Activated CD4-positive, alpha-beta memory T cell treated with anti-CD3 and anti-CD28 coated beads for 36 hours (primary cell): ENCODE measurements around the gene TRIP11. TPM values are rescaled to one million over a fixed set of nuclear protein-coding genes. Genes with fewer than 3 reads are reported as not detected.

Source experiments
- CTCF ChIA-PET: fragments of 350-600 bp; sonication (Branson Sonifier 250); formaldehyde crosslinking; loops from one replicate; lab custom pipeline; 2021; ENCODE audit warnings: antibody characterized with exemption, inconsistent platforms; lab: Charles Lee
- POLR2A ChIA-PET: fragments of 350-600 bp; sonication (Branson Sonifier 250); formaldehyde crosslinking; loops from one replicate; lab custom pipeline; 2021; ENCODE audit warnings: antibody characterized with exemption; lab: Charles Lee
- DNase-seq: peaks from one replicate; pipeline ENCODE4 v3.0.0-alpha.2; 2020
- H3K27ac Mint-ChIP-seq: one replicate; pipeline ENCODE4 v1.8.0; 2021; ENCODE audit warnings: mixed read lengths
- H3K27me3 Mint-ChIP-seq: one replicate; pipeline ENCODE4 v1.8.0; 2021; ENCODE audit warnings: mixed read lengths
- H3K36me3 Mint-ChIP-seq: one replicate; pipeline ENCODE4 v1.8.0; 2021; ENCODE audit warnings: mixed read lengths
- H3K4me1 Mint-ChIP-seq: one replicate; pipeline ENCODE4 v1.8.0; 2021; ENCODE audit warnings: low read depth, mixed read lengths
- H3K4me3 Mint-ChIP-seq: one replicate; pipeline ENCODE4 v1.8.0; 2021; ENCODE audit warnings: mild to moderate bottlenecking, mixed read lengths
- H3K9me3 Mint-ChIP-seq: one replicate; pipeline ENCODE4 v1.8.0; 2021; ENCODE audit warnings: mixed read lengths
- intact Hi-C: fragments of 100-400 bp; cut with micrococcal nuclease; formaldehyde crosslinking; loops from one replicate; pipeline ENCODE4 v1.15.1; 2023
- total RNA-seq, 2 experiments: library from RNA; stranded (reverse); gene quantifications; one replicate each; pipeline ENCODE4 v1.2.3, GENCODE V29; 2021

TRIP11 gene
- total RNA-seq, 2 experiments from 2014 or later = 35.9 to 37.0 TPM

DNA sequence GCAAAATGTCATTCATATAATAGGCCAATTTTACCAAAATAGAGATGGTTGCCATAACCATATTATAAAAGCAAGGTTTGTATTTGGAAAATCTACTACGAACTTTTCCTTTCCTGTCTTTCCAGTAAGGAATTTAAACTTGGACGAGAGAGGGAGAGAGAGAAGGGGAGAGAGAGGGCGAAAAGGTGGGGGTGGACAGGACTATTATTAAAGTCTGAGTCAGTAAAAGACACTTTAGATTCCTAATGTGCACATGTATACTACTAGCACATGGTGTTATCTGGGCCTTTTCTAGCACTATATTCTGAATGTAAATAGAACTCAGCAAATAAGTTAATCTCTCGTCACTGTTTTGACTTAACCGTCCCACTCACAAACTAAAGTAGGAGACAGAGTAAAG is 62.0 kb downstream of the TRIP11 start:
- no peak overlapping the region for H3K4me3 Mint-ChIP-seq

DNA sequence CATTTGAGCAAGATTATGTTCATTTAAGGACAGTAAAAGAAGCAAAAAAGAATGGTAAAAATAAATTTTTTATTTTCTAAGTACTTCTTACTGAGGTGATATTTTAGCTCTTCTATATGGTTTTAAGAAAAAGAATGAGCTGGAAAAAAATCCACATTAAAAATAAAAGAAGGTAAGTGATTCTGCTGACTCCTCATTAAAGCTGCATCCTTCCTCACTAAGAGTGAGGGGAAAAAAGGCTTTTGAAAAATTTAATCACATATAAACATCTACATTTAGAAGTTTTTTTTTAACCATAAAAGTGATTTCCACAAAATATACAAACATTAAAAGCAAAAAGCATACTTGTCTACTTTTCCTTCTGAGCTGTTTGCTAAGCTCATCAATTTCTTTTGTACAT is 64.1 kb downstream of the TRIP11 start:
- no peaks in the 10 kb centered on the region for H3K27me3 Mint-ChIP-seq
- no peak overlapping the region for H3K4me3 Mint-ChIP-seq
- no peak overlapping the region for H3K27ac Mint-ChIP-seq
- intact Hi-C loops = no loop called here
- H3K9me3 Mint-ChIP-seq = no peaks in the 10 kb centered on the region
- DNase-seq = no peak
- ChIA-PET POLR2A (interaction anchor here (1.3 kb wide), 1 partner anchor 12 kb away, joined by 3 read pairs; no protein-coding TSS in a partner anchor), CTCF (interaction anchor here (1.5 to 2.4 kb wide), 3 partner anchors 21 to 65 kb away, joined by 4 to 13 read pairs (median 4); no protein-coding TSS in a partner anchor)
- H3K4me1 Mint-ChIP-seq = peaks cover 37% of the 10 kb centered on the region
- H3K36me3 Mint-ChIP-seq = peaks cover 21% of the 10 kb centered on the region

More for the DNA sequence above, 62.0 kb downstream of the TRIP11 start:
- Mint-ChIP-seq H3K27ac (no peak overlapping the region), H3K27me3 (no peaks in the 10 kb centered on the region), H3K36me3 (peaks cover 21% of the 10 kb centered on the region), H3K9me3 (no peaks in the 10 kb centered on the region), H3K4me1 (peaks cover 41% of the 10 kb centered on the region)
- ChIA-PET CTCF (no interaction called here), POLR2A (no interaction called here)
- intact Hi-C loops = no loop called here
- no peak for DNase-seq

DNA sequence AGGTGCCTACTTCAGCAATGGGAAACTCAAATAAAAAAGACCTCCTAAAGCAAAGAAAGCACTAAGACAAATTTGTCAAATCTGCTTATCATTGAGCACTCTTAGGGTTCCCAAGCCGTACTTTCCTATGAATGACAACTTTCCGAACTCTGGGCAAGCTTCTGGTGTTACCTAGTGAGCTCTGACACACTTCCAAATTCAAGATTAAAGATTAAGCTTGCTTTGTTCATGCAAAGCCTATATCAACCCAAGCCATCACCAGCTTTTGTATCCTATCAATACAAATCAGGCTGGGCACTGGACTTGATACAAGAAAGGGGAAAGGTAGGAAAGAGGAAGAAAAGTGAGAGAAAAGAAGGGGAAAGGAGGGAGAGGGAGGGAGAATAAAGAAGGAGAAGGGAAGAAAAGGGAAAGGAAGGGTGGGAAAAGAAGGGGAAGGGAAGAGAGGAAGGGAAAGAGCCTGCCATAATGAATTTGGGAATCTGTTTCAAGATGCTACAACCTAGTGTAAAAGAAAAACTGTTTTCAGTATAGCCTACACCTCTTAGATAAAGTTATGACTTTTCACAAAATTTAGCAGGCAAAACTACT is 68.6 kb downstream of the TRIP11 start:
- Mint-ChIP-seq H3K4me3 (no peak overlapping the region), H3K9me3 (no peaks in the 10 kb centered on the region), H3K27ac (no peak overlapping the region), H3K4me1 (peaks cover 19% of the 10 kb centered on the region), H3K27me3 (no peaks in the 10 kb centered on the region), H3K36me3 (peaks cover 24% of the 10 kb centered on the region)
- no peak for DNase-seq
- CTCF ChIA-PET = interaction anchor here (0.8 kb wide), 1 partner anchor 25 kb away, joined by 3 read pairs; no protein-coding TSS in a partner anchor
- intact Hi-C loops = no loop called here
- POLR2A ChIA-PET = no interaction called here

DNA sequence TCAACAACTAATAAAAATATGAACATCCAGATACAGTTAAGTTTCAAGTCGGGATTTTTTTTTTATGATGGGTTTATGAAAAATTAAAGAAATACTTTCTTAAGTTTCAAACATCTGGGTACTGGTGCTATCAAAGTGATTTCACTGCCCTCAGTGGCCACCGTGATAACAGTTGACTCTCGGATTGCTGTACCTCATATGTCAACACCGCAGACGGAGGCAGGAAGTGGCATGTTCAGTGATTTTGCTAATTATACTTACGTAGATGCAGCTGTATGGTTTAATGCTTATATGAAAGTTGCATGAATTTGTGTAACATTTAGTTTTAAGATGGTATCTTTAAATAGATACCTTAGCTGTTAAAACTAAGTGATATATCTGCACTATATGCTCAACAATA is 71.6 kb downstream of the TRIP11 start:
- H3K27ac Mint-ChIP-seq = no peak overlapping the region
- POLR2A ChIA-PET = no interaction called here
- peaks cover 17% of the 10 kb centered on the region for H3K36me3 Mint-ChIP-seq
- H3K27me3 Mint-ChIP-seq = no peaks in the 10 kb centered on the region
- DNase-seq = peak; percentile 58
- CTCF ChIA-PET = no interaction called here
- no peaks in the 10 kb centered on the region for H3K9me3 Mint-ChIP-seq
- H3K4me3 Mint-ChIP-seq = no peak overlapping the region
- H3K4me1 Mint-ChIP-seq = peaks cover 16% of the 10 kb centered on the region
- intact Hi-C loops = no loop called here

DNA sequence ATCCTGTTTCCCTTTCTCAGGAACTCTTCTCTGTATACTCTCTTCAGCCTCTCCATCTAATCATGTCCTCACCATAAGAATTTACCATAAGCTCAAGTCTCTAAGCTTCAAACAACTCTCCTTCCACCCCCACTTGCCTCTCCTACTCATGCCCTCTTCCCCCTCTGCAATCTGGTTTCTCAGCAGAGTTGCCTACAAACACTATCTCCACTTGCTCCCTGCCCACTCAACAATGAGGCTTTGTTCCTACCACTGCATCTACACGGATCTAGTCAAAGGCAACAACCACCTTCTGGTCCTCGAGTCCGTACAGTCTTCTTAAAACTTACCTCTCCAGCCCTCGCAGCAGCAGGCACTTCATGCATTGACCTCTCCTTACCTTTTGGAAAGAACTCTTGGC is 75.1 kb downstream of the TRIP11 start:
- CTCF ChIA-PET = interaction anchor here (0.8 to 2.3 kb wide), 2 partner anchors 21 to 32 kb away, joined by 4 to 7 read pairs; no protein-coding TSS in a partner anchor
- H3K36me3 Mint-ChIP-seq = peaks cover 12% of the 10 kb centered on the region
- intact Hi-C loops = loop anchor here (5.0 kb wide), 1 partner anchor 92 kb away; no protein-coding TSS in a partner anchor
- no peak overlapping the region for H3K4me3 Mint-ChIP-seq
- peaks cover 33% of the 10 kb centered on the region for H3K4me1 Mint-ChIP-seq
- no peaks in the 10 kb centered on the region for H3K9me3 Mint-ChIP-seq
- DNase-seq = no peak
- H3K27ac Mint-ChIP-seq = no peak overlapping the region
- H3K27me3 Mint-ChIP-seq = no peaks in the 10 kb centered on the region
- POLR2A ChIA-PET = interaction anchor here (0.9 kb wide), 1 partner anchor 12 kb away, joined by 3 read pairs; no protein-coding TSS in a partner anchor

DNA sequence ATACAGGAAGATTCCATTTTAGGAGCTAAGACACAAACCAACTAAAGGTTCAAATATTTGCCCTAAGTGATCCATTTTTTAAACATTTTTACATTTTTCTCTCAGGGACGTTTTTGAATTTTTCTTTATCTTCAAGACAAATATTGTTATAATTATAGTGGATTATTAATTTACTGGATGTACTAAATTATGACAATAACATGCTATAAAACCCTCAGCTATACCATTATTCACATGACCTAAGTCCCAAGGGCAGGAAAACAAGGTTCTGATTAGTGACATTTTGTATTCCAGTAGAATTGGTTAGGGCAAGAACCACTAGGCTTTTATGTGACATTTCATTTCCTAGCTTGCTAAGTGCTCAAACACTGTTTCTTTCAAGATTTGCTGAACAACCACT is 75.8 kb downstream of the TRIP11 start:
- no peak overlapping the region for H3K4me3 Mint-ChIP-seq
- no peak overlapping the region for H3K27ac Mint-ChIP-seq
- POLR2A ChIA-PET = interaction anchor here (0.5 to 0.9 kb wide), 2 partner anchors 12 to 15 kb away, joined by 3 to 4 read pairs; no protein-coding TSS in a partner anchor
- CTCF ChIA-PET = interaction anchor here (0.8 to 2.3 kb wide), 2 partner anchors 22 to 33 kb away, joined by 4 to 7 read pairs; no protein-coding TSS in a partner anchor
- no peaks in the 10 kb centered on the region for H3K27me3 Mint-ChIP-seq
- peaks cover 33% of the 10 kb centered on the region for H3K4me1 Mint-ChIP-seq
- DNase-seq = no peak
- peaks cover 12% of the 10 kb centered on the region for H3K36me3 Mint-ChIP-seq
- intact Hi-C loops = loop anchor here (5.0 kb wide), 1 partner anchor 92 kb away; no protein-coding TSS in a partner anchor
- H3K9me3 Mint-ChIP-seq = no peaks in the 10 kb centered on the region

DNA sequence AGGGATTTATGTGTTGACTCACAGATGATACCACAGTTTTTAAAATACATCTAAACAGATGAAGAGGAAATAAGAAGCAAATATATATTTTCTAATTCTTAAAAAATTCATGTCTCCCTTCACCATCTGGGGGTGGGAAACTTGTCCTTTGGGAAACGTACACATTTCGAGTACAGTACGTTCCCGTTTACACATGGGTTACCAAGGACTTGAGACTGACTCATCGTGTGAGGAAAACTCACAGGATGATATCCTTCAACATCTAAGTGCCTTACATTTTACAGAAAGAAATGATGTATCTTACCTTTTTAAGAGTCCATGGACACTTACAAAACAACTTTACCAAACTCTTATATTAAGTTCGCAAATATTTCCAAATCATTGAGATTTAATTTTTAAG is 76.4 kb downstream of the TRIP11 start:
- Mint-ChIP-seq H3K4me3 (no peak overlapping the region), H3K27me3 (no peaks in the 10 kb centered on the region), H3K4me1 (peaks cover 27% of the 10 kb centered on the region), H3K9me3 (no peaks in the 10 kb centered on the region), H3K27ac (no peak overlapping the region), H3K36me3 (peaks cover 6% of the 10 kb centered on the region)
- ChIA-PET CTCF (no interaction called here), POLR2A (interaction anchor here (0.5 kb wide), 1 partner anchor 16 kb away, joined by 4 read pairs; no protein-coding TSS in a partner anchor)
- intact Hi-C loops = loop anchor here (5.0 kb wide), 1 partner anchor 91 kb away; no protein-coding TSS in a partner anchor
- DNase-seq = no peak

DNA sequence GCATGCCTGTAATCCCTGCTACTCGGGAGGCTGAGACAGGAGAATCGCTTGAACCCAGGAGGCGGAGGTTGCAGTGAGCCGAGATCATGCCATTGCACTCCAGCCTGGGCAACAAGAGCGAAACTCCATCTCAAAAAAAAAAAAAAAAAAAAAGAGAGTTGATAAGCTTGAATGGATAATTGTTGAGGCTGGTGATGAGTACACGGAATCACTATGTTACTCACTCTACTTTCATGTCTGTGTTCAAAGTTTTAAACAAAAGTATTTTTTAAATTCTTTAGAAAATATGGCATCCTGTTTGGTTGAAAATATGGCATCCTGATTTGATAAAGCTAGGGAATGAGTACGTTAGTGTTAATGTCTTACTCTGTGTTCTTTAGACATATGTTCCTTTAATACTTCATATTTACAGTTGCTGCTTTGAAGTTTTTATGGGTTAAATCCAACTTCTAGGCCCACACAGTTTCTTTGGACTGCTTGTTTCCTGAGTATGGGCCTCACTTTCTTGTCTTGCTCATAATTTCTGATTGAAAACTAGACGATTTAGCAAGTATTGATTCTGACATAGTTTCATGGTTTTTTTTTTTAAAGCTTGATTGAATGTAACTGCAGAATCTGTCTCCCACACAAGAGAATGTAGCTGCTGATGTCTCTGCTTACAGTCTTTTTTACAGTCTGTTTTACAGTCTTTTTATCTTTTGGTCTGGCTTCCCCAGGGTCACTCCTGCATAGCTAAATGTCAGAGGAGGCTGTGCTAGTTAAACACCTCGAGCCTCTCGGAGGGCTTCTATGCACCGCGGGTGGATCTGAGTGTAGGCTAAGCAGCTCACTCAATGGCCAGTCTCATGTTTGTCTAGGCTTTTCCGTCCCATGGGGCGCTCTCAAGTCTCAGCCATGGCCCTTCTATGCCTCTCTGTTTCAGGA is 78.3 kb downstream of the TRIP11 start:
- intact Hi-C loops = loop anchor here (1.0 to 5.0 kb wide), 2 partner anchors 19 to 89 kb away; no protein-coding TSS in a partner anchor
- Mint-ChIP-seq H3K27me3 (peaks cover 2% of the 10 kb centered on the region), H3K4me1 (peaks cover 18% of the 10 kb centered on the region), H3K9me3 (no peaks in the 10 kb centered on the region), H3K36me3 (no peaks in the 10 kb centered on the region), H3K27ac (peak overlapping the region; percentile 83), H3K4me3 (no peak overlapping the region)
- CTCF ChIA-PET = interaction anchor here (0.9 to 3.1 kb wide), 5 partner anchors 20 to 145 kb away, joined by 3 to 14 read pairs (median 3); partner anchors contain the start of gene ATXN3
- DNase-seq = no peak
- POLR2A ChIA-PET = interaction anchor here (0.8 to 1.8 kb wide), 5 partner anchors 15 to 380 kb away, joined by 3 to 9 read pairs (median 5); partner anchors contain the start of gene TRIP11

DNA sequence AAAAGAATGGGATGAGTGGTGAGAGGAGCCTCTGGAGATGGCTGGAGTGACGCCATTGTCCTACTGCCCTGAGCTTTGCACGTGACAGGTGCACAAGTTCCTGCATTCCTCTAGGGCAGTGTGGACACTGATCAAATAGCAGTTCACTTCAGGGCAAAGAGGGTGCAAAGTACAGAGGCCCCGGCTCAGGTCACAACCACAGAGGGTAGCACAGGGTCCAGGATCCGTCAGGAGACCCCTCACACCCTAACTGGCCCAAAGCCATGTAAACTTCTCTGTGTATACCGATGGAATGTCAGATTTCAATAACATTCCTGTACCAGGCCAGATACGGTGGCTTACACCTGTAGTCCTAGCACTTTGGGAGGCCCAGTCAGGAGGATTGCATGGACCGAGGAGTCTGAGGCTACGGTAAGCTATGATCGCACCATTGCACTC is 82.0 kb downstream of the TRIP11 start:
- POLR2A ChIA-PET = no interaction called here
- intact Hi-C loops = no loop called here
- CTCF ChIA-PET = no interaction called here

DNA sequence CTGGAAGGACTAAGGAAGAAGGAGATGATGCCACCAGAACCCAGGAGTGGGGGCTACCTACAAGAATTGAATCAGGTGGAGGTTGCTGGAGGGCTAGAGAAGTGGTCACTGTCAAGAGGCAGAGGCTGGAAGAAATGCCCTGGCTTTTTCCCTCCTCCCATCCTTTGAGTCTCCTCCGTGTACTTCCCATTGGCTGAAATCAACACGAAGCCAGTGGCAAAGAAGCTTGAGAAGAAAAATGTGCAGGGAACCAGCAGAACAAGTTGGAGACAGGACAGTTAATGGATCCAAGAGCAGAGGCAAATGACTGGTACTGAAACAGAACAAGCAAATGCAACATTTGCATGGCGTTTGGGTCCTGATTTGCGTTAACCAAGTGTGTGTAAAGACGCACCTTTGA is 83.2 kb downstream of the TRIP11 start:
- H3K9me3 Mint-ChIP-seq = no peaks in the 10 kb centered on the region
- CTCF ChIA-PET = no interaction called here
- no peak for DNase-seq
- peaks cover 8% of the 10 kb centered on the region for H3K4me1 Mint-ChIP-seq
- POLR2A ChIA-PET = no interaction called here
- H3K27ac Mint-ChIP-seq = no peak overlapping the region
- peaks cover 4% of the 10 kb centered on the region for H3K27me3 Mint-ChIP-seq
- intact Hi-C loops = no loop called here
- H3K4me3 Mint-ChIP-seq = no peak overlapping the region
- H3K36me3 Mint-ChIP-seq = no peaks in the 10 kb centered on the region

More for the DNA sequence above, 82.0 kb downstream of the TRIP11 start:
- H3K27me3 Mint-ChIP-seq = peaks cover 4% of the 10 kb centered on the region
- H3K27ac Mint-ChIP-seq = no peak overlapping the region
- no peak for DNase-seq
- no peaks in the 10 kb centered on the region for H3K9me3 Mint-ChIP-seq
- no peaks in the 10 kb centered on the region for H3K36me3 Mint-ChIP-seq
- H3K4me3 Mint-ChIP-seq = no peak overlapping the region
- H3K4me1 Mint-ChIP-seq = peaks cover 18% of the 10 kb centered on the region

DNA sequence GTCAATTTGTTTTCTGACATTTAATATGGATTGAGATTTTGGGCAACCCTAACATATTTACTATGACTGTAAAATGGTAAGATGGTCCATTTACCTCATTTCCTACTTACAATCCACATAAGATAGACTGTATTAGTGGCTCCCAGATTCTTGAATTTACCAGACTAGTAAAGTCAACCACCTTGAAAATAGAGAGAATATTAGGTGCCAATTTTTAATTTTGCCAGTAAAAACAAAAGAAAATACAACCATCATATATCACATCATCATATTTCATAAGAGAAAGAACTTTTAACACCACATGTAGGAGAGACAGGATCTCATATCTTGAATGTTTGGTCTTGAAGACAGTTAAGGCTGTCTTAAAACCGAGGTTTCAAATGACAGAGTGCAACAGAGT is 84.7 kb downstream of the TRIP11 start:
- Mint-ChIP-seq H3K36me3 (no peaks in the 10 kb centered on the region), H3K4me3 (no peak overlapping the region), H3K4me1 (no peaks in the 10 kb centered on the region), H3K27me3 (peaks cover 4% of the 10 kb centered on the region), H3K9me3 (no peaks in the 10 kb centered on the region), H3K27ac (no peak overlapping the region)
- ChIA-PET POLR2A (no interaction called here), CTCF (no interaction called here)
- intact Hi-C loops = no loop called here
- DNase-seq = no peak
